ENCODE data around the gene DNM3. TPM values are rescaled to one million over a fixed set of nuclear protein-coding genes. Genes with fewer than 3 reads are reported as not detected.

The DNM3 gene
- total and polyA plus RNA-seq, 9 of the 15 experiments (the other 6 are each of a cell fraction or from before 2014, with no cell fraction given): 0.08 to 0.36 (median 0.22) TPM; not detected in 1

DNA sequence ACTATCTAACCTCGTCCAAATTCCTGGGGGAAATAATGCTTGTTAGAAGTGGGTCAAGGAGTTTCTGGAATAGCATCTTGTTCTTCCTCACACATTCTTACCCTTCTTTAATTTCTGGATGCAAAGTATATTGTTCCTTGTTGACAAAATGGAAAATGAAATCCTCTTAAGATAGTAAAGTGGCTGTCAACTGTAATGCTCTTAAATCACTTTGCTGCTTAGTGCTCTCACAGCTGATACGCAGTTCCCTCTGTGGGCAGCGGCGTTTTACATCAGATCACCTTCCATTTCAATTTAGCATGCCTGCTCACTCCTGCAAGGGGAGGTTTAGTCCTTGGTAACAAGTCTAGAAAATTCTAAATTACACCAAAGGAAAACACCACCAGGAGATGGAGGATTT, 113.1 kb downstream of the DNM3 start:
- Histone ChIP-seq H3K79me2 (ENCODE audit: control insufficient read depth, insufficient read depth, low read length) (no peaks in the 10 kb centered on the region), H3K27ac (ENCODE audit: extremely low read depth, low read depth, low read length) (no peak overlapping the region), H3K9ac (ENCODE audit: insufficient read depth in 1 of 2, low read depth in 2 of 2, low read length in 2 of 2) (no peak overlapping the region), H3K4me2 (ENCODE audit: insufficient read depth, low read length) (no peak overlapping the region), H3K4me1 (replicated peaks in 1 of 2; ENCODE audit: control insufficient read depth in 2 of 2, insufficient read depth in 2 of 2, low read length in 2 of 2) (no peaks in the 10 kb centered on the region), H2AFZ (ENCODE audit: low read depth, low read length) (no peak overlapping the region), H3K36me3 (ENCODE audit: control insufficient read depth, insufficient read depth, low read length) (no peaks in the 10 kb centered on the region), H3K9me1 (ENCODE audit: control insufficient read depth, insufficient read depth, low read length) (no peaks in the 10 kb centered on the region), H3K27me3 (ENCODE audit: control insufficient read depth in 2 of 2, insufficient read depth in 2 of 2, low read length in 2 of 2) (no peaks in the 10 kb centered on the region), H3K9me3 (replicated peaks; ENCODE audit: control insufficient read depth, insufficient read depth, low read depth, low read length) (no peaks in the 10 kb centered on the region), H4K20me1 (replicated peaks; ENCODE audit: control insufficient read depth, insufficient read depth, low read length) (no peaks in the 10 kb centered on the region), H3K4me3 (no peak overlapping the region)
- ChIA-PET CTCF (ENCODE audit: low intra/inter-chr PET ratio) (no interaction called here), POLR2A (no interaction called here)
- BruUV-seq (replicated peaks): no TSS peak
- ATAC-seq (no peak), DNase-seq (ENCODE audit: extremely low read depth in 1 of 4, low spot score in 3 of 4) (no peak), FAIRE-seq (no peak)
- no peak for TF ChIP-seq FOXM1 (IDR thresholded peaks at IDR 0.05; ENCODE audit: low read depth)
- no peak for TF ChIP-seq FOXM1 (CRISPR knock-in tag; IDR thresholded peaks at IDR 0.05; ENCODE audit: low read depth)
- TF ChIP-seq NFXL1 (CRISPR knock-in tag; IDR thresholded peaks at IDR 0.05): no peak
- TF ChIP-seq, protein P1, sequence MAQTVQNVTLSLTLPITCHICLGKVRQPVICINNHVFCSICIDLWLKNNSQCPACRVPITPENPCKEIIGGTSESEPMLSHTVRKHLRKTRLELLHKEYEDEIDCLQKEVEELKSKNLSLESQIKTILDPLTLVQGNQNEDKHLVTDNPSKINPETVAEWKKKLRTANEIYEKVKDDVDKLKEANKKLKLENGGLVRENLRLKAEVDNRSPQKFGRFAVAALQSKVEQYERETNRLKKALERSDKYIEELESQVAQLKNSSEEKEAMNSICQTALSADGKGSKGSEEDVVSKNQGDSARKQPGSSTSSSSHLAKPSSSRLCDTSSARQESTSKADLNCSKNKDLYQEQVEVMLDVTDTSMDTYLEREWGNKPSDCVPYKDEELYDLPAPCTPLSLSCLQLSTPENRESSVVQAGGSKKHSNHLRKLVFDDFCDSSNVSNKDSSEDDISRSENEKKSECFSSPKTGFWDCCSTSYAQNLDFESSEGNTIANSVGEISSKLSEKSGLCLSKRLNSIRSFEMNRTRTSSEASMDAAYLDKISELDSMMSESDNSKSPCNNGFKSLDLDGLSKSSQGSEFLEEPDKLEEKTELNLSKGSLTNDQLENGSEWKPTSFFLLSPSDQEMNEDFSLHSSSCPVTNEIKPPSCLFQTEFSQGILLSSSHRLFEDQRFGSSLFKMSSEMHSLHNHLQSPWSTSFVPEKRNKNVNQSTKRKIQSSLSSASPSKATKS (CRISPR knock-in tag; IDR thresholded peaks at IDR 0.05): no peak
- TF ChIP-seq FOS (IDR thresholded peaks at IDR 0.05; ENCODE audit: extremely low read depth, insufficient read length): no peak
- TF ChIP-seq, protein P2, sequence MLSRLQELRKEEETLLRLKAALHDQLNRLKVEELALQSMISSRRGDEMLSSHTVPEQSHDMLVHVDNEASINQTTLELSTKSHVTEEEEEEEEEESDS (CRISPR knock-in tag; IDR thresholded peaks at IDR 0.05): no peak
- TF ChIP-seq, protein P3, sequence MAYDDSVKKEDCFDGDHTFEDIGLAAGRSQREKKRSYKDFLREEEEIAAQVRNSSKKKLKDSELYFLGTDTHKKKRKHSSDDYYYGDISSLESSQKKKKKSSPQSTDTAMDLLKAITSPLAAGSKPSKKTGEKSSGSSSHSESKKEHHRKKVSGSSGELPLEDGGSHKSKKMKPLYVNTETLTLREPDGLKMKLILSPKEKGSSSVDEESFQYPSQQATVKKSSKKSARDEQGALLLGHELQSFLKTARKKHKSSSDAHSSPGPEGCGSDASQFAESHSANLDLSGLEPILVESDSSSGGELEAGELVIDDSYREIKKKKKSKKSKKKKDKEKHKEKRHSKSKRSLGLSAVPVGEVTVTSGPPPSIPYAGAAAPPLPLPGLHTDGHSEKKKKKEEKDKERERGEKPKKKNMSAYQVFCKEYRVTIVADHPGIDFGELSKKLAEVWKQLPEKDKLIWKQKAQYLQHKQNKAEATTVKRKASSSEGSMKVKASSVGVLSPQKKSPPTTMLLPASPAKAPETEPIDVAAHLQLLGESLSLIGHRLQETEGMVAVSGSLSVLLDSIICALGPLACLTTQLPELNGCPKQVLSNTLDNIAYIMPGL (CRISPR knock-in tag; IDR thresholded peaks at IDR 0.05): no peak
- TF ChIP-seq POLR2B (IDR thresholded peaks at IDR 0.05; ENCODE audit: low read depth, partially characterized antibody): no peak
- TF ChIP-seq ESRRA (IDR thresholded peaks at IDR 0.05; ENCODE audit: borderline replicate concordance, low read depth): no peak
- TF ChIP-seq RBM25 (IDR thresholded peaks at IDR 0.05; ENCODE audit: low read depth, low read length, severe bottlenecking): no peak
- TF ChIP-seq HEY1 (CRISPR knock-in tag; IDR thresholded peaks at IDR 0.05; ENCODE audit: borderline replicate concordance): no peak
- TF ChIP-seq, protein P4, sequence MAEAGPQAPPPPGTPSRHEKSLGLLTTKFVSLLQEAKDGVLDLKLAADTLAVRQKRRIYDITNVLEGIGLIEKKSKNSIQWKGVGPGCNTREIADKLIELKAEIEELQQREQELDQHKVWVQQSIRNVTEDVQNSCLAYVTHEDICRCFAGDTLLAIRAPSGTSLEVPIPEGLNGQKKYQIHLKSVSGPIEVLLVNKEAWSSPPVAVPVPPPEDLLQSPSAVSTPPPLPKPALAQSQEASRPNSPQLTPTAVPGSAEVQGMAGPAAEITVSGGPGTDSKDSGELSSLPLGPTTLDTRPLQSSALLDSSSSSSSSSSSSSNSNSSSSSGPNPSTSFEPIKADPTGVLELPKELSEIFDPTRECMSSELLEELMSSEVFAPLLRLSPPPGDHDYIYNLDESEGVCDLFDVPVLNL (CRISPR knock-in tag; IDR thresholded peaks at IDR 0.05; ENCODE audit: low read depth): no peak
- TF ChIP-seq KDM2B (CRISPR knock-in tag; IDR thresholded peaks at IDR 0.05): no peak
- no peak for TF ChIP-seq HMG20A (CRISPR knock-in tag; conservative IDR thresholded peaks at IDR 0.05)
- intact Hi-C loops (cut with micrococcal nuclease) (no loop called here), in situ Hi-C loops (cut with MboI) (no loop called here)
- WGBS (ENCODE audit: insufficient coverage, low coverage, missing lambda C conversion rate): 0% methylated on average over 4 of the region's 4 CpGs
